Measurements from ENCODE around the gene PAX8. TPM values are rescaled to one million over a fixed set of nuclear protein-coding genes. Genes with fewer than 3 reads are reported as not detected.

The PAX8 gene
- total RNA-seq, 2 experiments from 2014 or later: 1.6 to 2.6 TPM

- ChIA-PET CTCF (ENCODE audit: unreplicated experiment) (no interaction called here), POLR2A (interaction anchor here (0.7 to 1.2 kb wide), 3 partner anchors 16 to 61 kb away, joined by 3 read pairs; no protein-coding TSS in a partner anchor)
- H3K4me3 ChIP-seq (ENCODE audit: low read depth, low read length, poor library complexity, severe bottlenecking): no peak overlapping the region
- no peaks in the 10 kb centered on the region for H3K9me2 ChIP-seq (ENCODE audit: insufficient read depth, low read length)
- no peak for DNase-seq (ENCODE audit: low spot score)
- BruUV-seq (replicated peaks): no TSS peak
- peaks cover 93% of the 10 kb centered on the region for H3K36me3 ChIP-seq (ENCODE audit: insufficient read depth, low read length)
- TF ChIP-seq CTCF (conservative IDR thresholded peaks at IDR 0.05; ENCODE audit: low read length) (peak; percentile 36; the same call in 1 of the 2 replicates), EZH2phosphoT487 (IDR thresholded peaks at IDR 0.05; ENCODE audit: borderline replicate concordance, low read depth, low read length) (no peak)
- H3K4me2 ChIP-seq (ENCODE audit: low read length): no peak overlapping the region
- intact Hi-C loops (cut with micrococcal nuclease; ENCODE audit: unreplicated experiment): loop anchor here (5.0 kb wide), 1 partner anchor 172 kb away; no protein-coding TSS in a partner anchor
- H3K27ac ChIP-seq (ENCODE audit: low read depth, low read length, poor library complexity, severe bottlenecking): no peak overlapping the region
- no peaks in the 10 kb centered on the region for H4K20me1 ChIP-seq (ENCODE audit: insufficient read depth, low read length)
- H2AFZ ChIP-seq (ENCODE audit: low read length): no peak overlapping the region
- H3K9me3 ChIP-seq (ENCODE audit: low read length): no peaks in the 10 kb centered on the region
- H3K79me2 ChIP-seq (ENCODE audit: insufficient read depth, low read depth, low read length): no peaks in the 10 kb centered on the region
- peaks cover 15% of the 10 kb centered on the region for H3K4me1 ChIP-seq (ENCODE audit: insufficient read depth, low read length, poor library complexity, severe bottlenecking)
Observed at GRCh38 chr2:113200236-113200635, 78.5 kb downstream of the PAX8 start.

- no peaks in the 10 kb centered on the region for H3K9me3 ChIP-seq (ENCODE audit: low read length)
- no peaks in the 10 kb centered on the region for H3K9me2 ChIP-seq (ENCODE audit: insufficient read depth, low read length)
- ChIA-PET CTCF (ENCODE audit: unreplicated experiment) (interaction anchor here (1.1 to 1.5 kb wide), 3 partner anchors 17 to 61 kb away, joined by 3 to 7 read pairs (median 3); partner anchors contain the start of gene PSD4), POLR2A (interaction anchor here (0.5 to 1.2 kb wide), 2 partner anchors 25 to 405 kb away, joined by 3 to 5 read pairs; partner anchors contain the start of gene PSD4)
- TF ChIP-seq CTCF (conservative IDR thresholded peaks at IDR 0.05; ENCODE audit: low read length) (peak; percentile 77), EZH2phosphoT487 (IDR thresholded peaks at IDR 0.05; ENCODE audit: borderline replicate concordance, low read depth, low read length) (no peak)
- H4K20me1 ChIP-seq (ENCODE audit: insufficient read depth, low read length): no peaks in the 10 kb centered on the region
- no peak overlapping the region for H3K4me3 ChIP-seq (ENCODE audit: low read depth, low read length, poor library complexity, severe bottlenecking)
- DNase-seq (ENCODE audit: low spot score): peak; percentile 65
- no peak overlapping the region for H2AFZ ChIP-seq (ENCODE audit: low read length)
- intact Hi-C loops (cut with micrococcal nuclease; ENCODE audit: unreplicated experiment): loop anchor here (1.0 kb wide), 2 partner anchors 25 to 62 kb away; no protein-coding TSS in a partner anchor
- peaks cover 15% of the 10 kb centered on the region for H3K4me1 ChIP-seq (ENCODE audit: insufficient read depth, low read length, poor library complexity, severe bottlenecking)
- no TSS peak for BruUV-seq (replicated peaks)
- no peak overlapping the region for H3K27ac ChIP-seq (ENCODE audit: low read depth, low read length, poor library complexity, severe bottlenecking)
- H3K79me2 ChIP-seq (ENCODE audit: insufficient read depth, low read depth, low read length): no peaks in the 10 kb centered on the region
- no peak overlapping the region; the same call in 1 of the 2 replicates for H3K4me2 ChIP-seq (ENCODE audit: low read length)
- peaks cover 99% of the 10 kb centered on the region for H3K36me3 ChIP-seq (ENCODE audit: insufficient read depth, low read length)
Observed at GRCh38 chr2:113198790-113199612, 79.7 kb downstream of the PAX8 start.
